OCI-LY3 (cell line): Measurements from ENCODE around the gene STEEP1.

Experiments
- H2AFZ ChIP-seq: fragments of 200-600, 300-600 bp; shearing (Covaris generic); 2 replicates; pipeline ENCODE4 v1.6.0; 2014; ENCODE audit warnings: antibody characterized with exemption, low read depth, low read length
- H3K27ac ChIP-seq: fragments of 200-600, 300-600 bp; sonication (generic); 2 replicates; pipeline ENCODE4 v1.5.1; 2014; ENCODE audit warnings: mild to moderate bottlenecking, low read length, moderate library complexity, mixed read lengths
- H3K27me3 ChIP-seq: fragments of 200-600, 300-600 bp; sonication (generic); 2 replicates; pipeline ENCODE4 v1.6.1; 2014; ENCODE audit warnings: low read depth, low read length, mixed read lengths
- H3K36me3 ChIP-seq: fragments of 200-600, 300-600 bp; sonication (generic); replicated peaks from 2 replicates; pipeline ENCODE3; 2014; ENCODE audit warnings: low read depth, low read length, mixed read lengths
- H3K4me1 ChIP-seq: fragments of 300-600, 200-600 bp; sonication (generic); 2 replicates; pipeline ENCODE4 v1.6.1; 2014; ENCODE audit warnings: low read length, mixed read lengths
- H3K4me2 ChIP-seq: fragments of 200-600, 300-600 bp; sonication (generic); 2 replicates; pipeline ENCODE4 v1.6.1; 2014; ENCODE audit warnings: low read length, mixed read lengths
- H3K4me3 ChIP-seq: fragments of 300-600, 200-600 bp; sonication (generic); 2 replicates; pipeline ENCODE4 v1.5.1; 2014; ENCODE audit warnings: antibody characterized with exemption, mild to moderate bottlenecking, low read length, moderate library complexity
- H3K79me2 ChIP-seq: fragments of 300-600, 200-600 bp; shearing (Covaris generic); 2 replicates; pipeline ENCODE4 v1.6.1; 2014; ENCODE audit warnings: mild to moderate bottlenecking, low read length, mixed read lengths
- H3K9ac ChIP-seq: fragments of 300-600, 200-600 bp; shearing (Covaris generic); 2 replicates; pipeline ENCODE4 v1.6.0; 2014; ENCODE audit warnings: mild to moderate bottlenecking, low read length, moderate library complexity
- H3K9me3 ChIP-seq: fragments of 200-600, 300-600 bp; shearing (Covaris generic); 2 replicates; pipeline ENCODE4 v1.6.1; 2014; ENCODE audit warnings: low read length, mixed read lengths; ENCODE audit not compliant: insufficient read depth
- H4K20me1 ChIP-seq: fragments of 200-600, 300-600 bp; sonication (generic); 2 replicates; pipeline ENCODE4 v1.6.1; 2016; ENCODE audit warnings: low read length, mixed read lengths; ENCODE audit not compliant: insufficient read depth
- EZH2phosphoT487 ChIP-seq: fragments of 200-600 bp; shearing (Covaris generic); IDR thresholded peaks from 2 replicates; pipeline ENCODE4 v1.6.1; 2018; ENCODE audit warnings: antibody characterized with exemption, mixed run types, low read depth
- TF ChIP-seq, protein P1 (sequence below): fragments of 200-600, 300-600 bp; sonication (generic); IDR thresholded peaks from 2 replicates; pipeline ENCODE4 v1.5.1; 2014; ENCODE audit warnings: antibody characterized with exemption, low read length, low read depth

STEEP1 gene

DNA sequence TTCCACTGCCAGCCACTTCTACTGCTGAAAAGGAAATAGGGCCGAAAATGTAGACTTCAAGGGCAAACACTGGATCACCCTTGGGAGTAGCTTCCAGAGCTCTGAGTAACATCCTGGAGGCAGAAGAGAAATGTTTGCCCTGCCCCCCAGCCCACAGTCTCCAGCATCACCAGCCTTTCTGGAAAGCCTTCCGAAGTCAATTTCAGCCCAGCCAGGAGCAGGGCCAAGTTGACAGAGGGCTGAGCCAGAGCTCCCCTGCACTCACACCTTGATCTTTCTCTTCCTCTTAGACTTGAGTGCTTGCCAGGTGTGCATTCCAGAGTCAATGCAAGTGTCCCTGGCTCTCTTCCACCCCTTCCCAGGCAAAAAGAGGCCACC, 61.7 kb downstream of the STEEP1 start:
- no peak overlapping the region for H3K27ac ChIP-seq

DNA sequence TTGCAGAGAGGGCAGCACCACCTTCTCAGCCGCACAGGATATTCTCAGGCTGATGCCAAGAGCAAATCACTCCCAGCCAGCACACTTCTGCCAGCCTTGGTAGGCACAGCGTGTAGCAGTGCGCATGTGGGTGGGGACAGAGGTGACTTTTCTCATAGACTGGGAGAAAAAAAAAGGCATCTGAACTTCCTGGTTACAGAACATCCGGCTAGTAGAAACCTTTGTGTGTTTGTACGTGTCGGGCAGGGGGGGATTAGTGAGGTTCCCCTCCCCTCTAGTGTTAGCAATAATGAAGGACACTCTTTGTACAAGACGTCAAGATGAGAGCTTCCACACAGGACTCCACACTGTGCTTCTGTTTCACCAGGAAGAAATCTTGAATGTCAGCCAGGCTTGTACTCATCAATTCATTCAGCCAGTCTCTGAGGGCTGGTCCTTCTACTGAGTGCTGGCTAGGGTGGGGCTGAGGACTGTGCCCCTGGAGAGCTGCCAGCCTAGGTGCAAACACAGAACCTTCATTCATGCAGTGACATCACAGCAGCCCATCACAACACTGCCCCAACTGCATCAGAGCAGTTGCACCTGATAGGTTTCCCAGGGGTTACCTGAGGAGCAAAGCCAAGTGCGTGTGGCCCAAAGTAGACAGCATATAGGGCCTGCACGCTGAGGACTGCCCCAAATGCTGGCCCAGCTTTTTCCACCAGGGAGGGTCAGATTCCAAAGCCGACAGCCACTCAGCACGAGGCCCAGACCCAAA, 62.3 kb downstream of the STEEP1 start:
- H3K4me2 ChIP-seq = no peak overlapping the region
- no peaks in the 10 kb centered on the region for H3K27me3 ChIP-seq
- H4K20me1 ChIP-seq = no peaks in the 10 kb centered on the region
- no peak overlapping the region for H3K4me3 ChIP-seq
- H3K27ac ChIP-seq = no peak overlapping the region
- H3K9ac ChIP-seq = no peak overlapping the region
- TF ChIP-seq, protein P1, sequence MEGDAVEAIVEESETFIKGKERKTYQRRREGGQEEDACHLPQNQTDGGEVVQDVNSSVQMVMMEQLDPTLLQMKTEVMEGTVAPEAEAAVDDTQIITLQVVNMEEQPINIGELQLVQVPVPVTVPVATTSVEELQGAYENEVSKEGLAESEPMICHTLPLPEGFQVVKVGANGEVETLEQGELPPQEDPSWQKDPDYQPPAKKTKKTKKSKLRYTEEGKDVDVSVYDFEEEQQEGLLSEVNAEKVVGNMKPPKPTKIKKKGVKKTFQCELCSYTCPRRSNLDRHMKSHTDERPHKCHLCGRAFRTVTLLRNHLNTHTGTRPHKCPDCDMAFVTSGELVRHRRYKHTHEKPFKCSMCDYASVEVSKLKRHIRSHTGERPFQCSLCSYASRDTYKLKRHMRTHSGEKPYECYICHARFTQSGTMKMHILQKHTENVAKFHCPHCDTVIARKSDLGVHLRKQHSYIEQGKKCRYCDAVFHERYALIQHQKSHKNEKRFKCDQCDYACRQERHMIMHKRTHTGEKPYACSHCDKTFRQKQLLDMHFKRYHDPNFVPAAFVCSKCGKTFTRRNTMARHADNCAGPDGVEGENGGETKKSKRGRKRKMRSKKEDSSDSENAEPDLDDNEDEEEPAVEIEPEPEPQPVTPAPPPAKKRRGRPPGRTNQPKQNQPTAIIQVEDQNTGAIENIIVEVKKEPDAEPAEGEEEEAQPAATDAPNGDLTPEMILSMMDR = no peak
- TF ChIP-seq EZH2phosphoT487 = no peak
- H3K4me1 ChIP-seq = no peaks in the 10 kb centered on the region
- H2AFZ ChIP-seq = no peak overlapping the region
- H3K79me2 ChIP-seq = no peaks in the 10 kb centered on the region
- no peaks in the 10 kb centered on the region for H3K9me3 ChIP-seq
- H3K36me3 ChIP-seq = no peaks in the 10 kb centered on the region

More for the DNA sequence above, 61.7 kb downstream of the STEEP1 start:
- H3K4me2 ChIP-seq = no peak overlapping the region
- no peak overlapping the region for H3K4me3 ChIP-seq
- H4K20me1 ChIP-seq = no peaks in the 10 kb centered on the region
- no peaks in the 10 kb centered on the region for H3K27me3 ChIP-seq
- no peaks in the 10 kb centered on the region for H3K36me3 ChIP-seq
- H3K9me3 ChIP-seq = no peaks in the 10 kb centered on the region
- H3K9ac ChIP-seq = no peak overlapping the region
- H2AFZ ChIP-seq = no peak overlapping the region
- no peak for TF ChIP-seq EZH2phosphoT487
- TF ChIP-seq, protein P1 = no peak
- no peaks in the 10 kb centered on the region for H3K4me1 ChIP-seq
- no peaks in the 10 kb centered on the region for H3K79me2 ChIP-seq

DNA sequence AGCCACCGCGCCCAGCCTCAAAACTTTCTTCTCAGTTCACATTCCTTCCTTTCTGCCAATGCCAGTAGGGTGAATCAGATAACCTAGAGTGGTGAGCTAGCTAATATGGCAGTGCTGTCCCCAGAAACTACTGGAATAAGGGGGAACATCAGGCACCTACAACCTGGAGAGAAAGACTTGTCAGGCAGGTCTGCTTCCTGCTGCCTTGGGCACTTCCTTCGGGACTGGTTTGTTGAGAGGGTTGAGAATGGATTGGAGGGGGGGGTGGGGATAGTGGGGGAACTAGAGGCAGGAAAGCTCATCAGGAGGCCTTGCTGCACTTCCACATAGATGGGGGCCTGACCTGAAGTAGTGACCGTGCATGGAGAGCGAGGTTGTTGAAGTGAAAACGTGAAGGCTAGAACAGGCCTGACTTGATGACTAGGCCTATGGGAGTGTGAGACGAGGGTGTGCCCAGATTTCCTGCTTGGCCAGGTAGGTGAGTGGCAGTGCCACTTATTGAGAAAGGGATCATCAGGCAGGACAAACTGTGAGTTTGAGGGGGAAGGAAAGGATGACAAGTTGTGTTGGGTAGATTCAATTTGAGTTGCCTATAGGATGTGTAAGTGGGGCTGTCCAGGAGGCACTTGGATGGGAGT, 63.6 kb downstream of the STEEP1 start:
- TF ChIP-seq, protein P1 = no peak
- TF ChIP-seq EZH2phosphoT487 = no peak
- H3K4me3 ChIP-seq = no peak overlapping the region
- H3K79me2 ChIP-seq = no peaks in the 10 kb centered on the region
- H3K4me2 ChIP-seq = no peak overlapping the region
- H3K36me3 ChIP-seq = no peaks in the 10 kb centered on the region
- H3K9ac ChIP-seq = no peak overlapping the region
- no peaks in the 10 kb centered on the region for H3K4me1 ChIP-seq
- H3K9me3 ChIP-seq = no peaks in the 10 kb centered on the region
- H3K27ac ChIP-seq = no peak overlapping the region
- no peak overlapping the region for H2AFZ ChIP-seq
- H4K20me1 ChIP-seq = no peaks in the 10 kb centered on the region
- no peaks in the 10 kb centered on the region for H3K27me3 ChIP-seq

DNA sequence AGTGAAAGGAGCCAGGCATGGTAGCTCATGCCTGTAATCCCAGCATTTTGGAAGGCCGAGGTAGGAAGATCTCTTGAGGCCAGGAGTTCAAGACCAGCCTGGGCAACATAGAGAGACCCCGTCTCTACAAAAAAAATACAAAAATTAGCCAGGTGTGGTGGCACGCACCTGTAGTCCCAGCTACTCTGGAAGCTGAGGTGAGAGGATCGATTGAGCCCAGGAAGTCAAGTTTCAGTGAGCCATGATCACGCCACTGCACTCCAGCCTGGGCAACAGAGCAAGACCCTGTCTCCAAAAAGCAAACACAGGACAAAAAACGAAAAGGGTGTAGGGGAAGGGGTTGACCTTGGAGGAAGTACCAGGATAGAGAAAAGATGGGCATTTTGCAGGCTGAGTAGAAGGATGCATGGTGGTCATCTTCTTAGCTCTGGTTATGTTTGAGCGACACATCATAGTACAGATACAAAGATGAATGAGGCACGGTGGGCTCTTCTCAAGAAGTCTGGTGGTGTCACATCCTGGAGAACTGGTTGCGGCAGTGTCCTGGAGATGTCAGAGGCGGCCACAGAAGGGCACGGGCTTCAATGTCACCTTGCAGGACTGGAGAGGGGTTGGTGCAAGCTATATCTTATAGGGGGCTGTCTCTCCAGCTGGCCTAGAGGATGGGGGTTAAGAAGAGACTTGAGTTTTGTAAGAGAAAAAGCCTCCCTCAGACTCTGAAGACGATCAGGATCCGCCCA, 65.0 kb downstream of the STEEP1 start:
- H4K20me1 ChIP-seq = no peaks in the 10 kb centered on the region
- no peaks in the 10 kb centered on the region for H3K36me3 ChIP-seq
- H3K4me2 ChIP-seq = no peak overlapping the region
- no peaks in the 10 kb centered on the region for H3K9me3 ChIP-seq
- H3K79me2 ChIP-seq = no peaks in the 10 kb centered on the region
- H2AFZ ChIP-seq = no peak overlapping the region
- no peak for TF ChIP-seq EZH2phosphoT487
- TF ChIP-seq, protein P1 = no peak
- H3K27me3 ChIP-seq = no peaks in the 10 kb centered on the region
- H3K4me1 ChIP-seq = no peaks in the 10 kb centered on the region
- no peak overlapping the region for H3K27ac ChIP-seq
- H3K4me3 ChIP-seq = no peak overlapping the region
- H3K9ac ChIP-seq = no peak overlapping the region
